Mesendoderm (in vitro differentiated cells): ENCODE data around the gene EXD3.

Source experiments
- DNase-seq: peaks from one replicate; pipeline ENCODE4 v3.0.0; 2013
- H2AK5ac ChIP-seq: 2 replicates; pipeline ENCODE4 v1.6.1; 2013; ENCODE audit warnings: low read length, inconsistent platforms
- H2BK120ac ChIP-seq: 2 replicates; pipeline ENCODE4 v1.6.1; 2013; ENCODE audit warnings: low read depth, mild to moderate bottlenecking, low read length, moderate library complexity, mixed read lengths
- H2BK15ac ChIP-seq: replicated peaks from 2 replicates; pipeline ENCODE4 v1.6.1; 2013; ENCODE audit warnings: low read depth, mild to moderate bottlenecking, moderate library complexity
- H2BK5ac ChIP-seq: 2 replicates; pipeline ENCODE4 v1.6.1; 2013; ENCODE audit warnings: low read length, inconsistent platforms
- H3K18ac ChIP-seq: 2 replicates; pipeline ENCODE4 v1.6.1; 2013; ENCODE audit warnings: mild to moderate bottlenecking, low read length, mixed read lengths
- H3K23ac ChIP-seq: one replicate; pipeline ENCODE4 v1.6.1; 2013; ENCODE audit warnings: low read length
- H3K27ac ChIP-seq: 2 replicates; pipeline ENCODE4 v1.5.1; 2013; ENCODE audit warnings: low read depth, mild to moderate bottlenecking, inconsistent platforms, low read length, moderate library complexity
- H3K27me3 ChIP-seq: 2 replicates; pipeline ENCODE4 v1.6.1; 2013; ENCODE audit warnings: low read length, control low read depth, mild to moderate bottlenecking, inconsistent platforms; ENCODE audit not compliant: insufficient read depth, poor library complexity
- H3K36me3 ChIP-seq: 2 replicates; pipeline ENCODE4 v1.6.1; 2013; ENCODE audit warnings: low read length, inconsistent platforms; ENCODE audit not compliant: control insufficient read depth, insufficient read depth
- H3K4ac ChIP-seq: one replicate; pipeline ENCODE4 v1.6.1; 2013; ENCODE audit warnings: low read depth, mild to moderate bottlenecking, low read length, moderate library complexity
- H3K4me1 ChIP-seq: 2 replicates; pipeline ENCODE4 v1.6.1; 2013; ENCODE audit warnings: low read depth, low read length, inconsistent platforms; ENCODE audit not compliant: control insufficient read depth
- H3K4me2 ChIP-seq: 2 replicates; pipeline ENCODE4 v1.6.1; 2013; ENCODE audit warnings: low read length
- H3K4me3 ChIP-seq: 2 replicates; pipeline ENCODE4 v1.5.1; 2013; ENCODE audit warnings: mild to moderate bottlenecking, low read length
- H3K56ac ChIP-seq: one replicate; pipeline ENCODE4 v1.6.1; 2013; ENCODE audit warnings: low read length
- H3K79me1 ChIP-seq: 2 replicates; pipeline ENCODE4 v1.6.1; 2013; ENCODE audit warnings: low read length, inconsistent platforms
- H3K79me2 ChIP-seq: 2 replicates; pipeline ENCODE4 v1.6.1; 2013; ENCODE audit warnings: mild to moderate bottlenecking, low read length; ENCODE audit not compliant: control insufficient read depth, insufficient read depth
- H3K9ac ChIP-seq: 2 replicates; pipeline ENCODE4 v1.6.1; 2013; ENCODE audit warnings: low read length, inconsistent platforms
- H4K5ac ChIP-seq: one replicate; pipeline ENCODE4 v1.6.1; 2013; ENCODE audit warnings: low read length
- H4K8ac ChIP-seq: one replicate; pipeline ENCODE4 v1.6.1; 2013; ENCODE audit warnings: low read depth, mild to moderate bottlenecking, control low read depth, low read length, moderate library complexity
- WGBS: extraction: QIAGEN DNeasy Blood & Tissue Kit; methylation state at CpG from one replicate; pipeline ENCODE4 v1.1.7; 2013; ENCODE audit warnings: low lambda C conversion rate, missing lambda C conversion rate; ENCODE audit not compliant: insufficient coverage; ENCODE audit errors: extremely low coverage; 5-methylcytosine and 5-hydroxymethylcytosine counted together

Gene EXD3

DNA sequence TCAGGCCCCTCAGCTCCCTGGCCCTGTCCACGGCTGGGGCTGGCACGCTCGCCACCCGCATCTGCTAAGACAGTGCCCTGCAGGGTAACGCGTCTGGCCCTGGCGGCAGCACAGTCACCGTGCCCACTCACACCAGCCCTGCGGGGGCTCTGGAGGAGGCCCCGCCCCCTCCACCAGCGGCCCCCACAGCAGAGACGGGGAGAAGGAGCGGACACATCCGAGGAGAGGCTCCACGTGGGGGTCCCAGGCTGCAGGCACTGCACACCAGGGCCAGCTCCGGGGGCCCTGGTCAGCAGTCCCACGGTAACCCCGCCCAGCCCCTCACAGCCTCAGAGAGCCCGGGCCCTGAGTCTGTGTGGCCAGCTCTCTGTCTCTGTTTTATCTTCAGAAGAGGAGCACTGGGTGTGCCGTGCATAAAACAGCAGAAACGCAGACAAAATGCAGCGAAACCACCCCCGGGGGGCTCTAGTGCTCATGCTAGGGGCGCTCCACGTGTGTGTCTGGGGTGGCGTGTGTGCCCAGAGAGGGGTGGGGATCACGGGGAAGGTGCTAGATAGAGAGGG, 73.4 kb downstream of the EXD3 start:
- no peaks in the 10 kb centered on the region for H3K4me1 ChIP-seq

GRCh38 chr9:137348769-137349470, 74.0 kb downstream of the EXD3 start:
- Histone ChIP-seq H3K4me2 (no peak overlapping the region), H3K79me1 (no peaks in the 10 kb centered on the region), H3K27ac (no peak overlapping the region), H3K18ac (no peak overlapping the region), H3K4me1 (no peaks in the 10 kb centered on the region), H3K79me2 (no peaks in the 10 kb centered on the region), H3K27me3 (no peaks in the 10 kb centered on the region), H3K4ac (no peak overlapping the region), H3K36me3 (no peaks in the 10 kb centered on the region), H3K9ac (no peak overlapping the region), H2AK5ac (no peak overlapping the region), H2BK120ac (no peak overlapping the region), H4K5ac (no peak overlapping the region), H3K23ac (no peak overlapping the region), H2BK15ac (no peak overlapping the region), H3K56ac (no peak overlapping the region), H3K4me3 (no peak overlapping the region), H2BK5ac (no peak overlapping the region), H4K8ac (no peak overlapping the region)
- DNase-seq = no peak
- no CpG with 5 or more reads among the region's 31 CpGs for WGBS

More for the DNA sequence above, 73.4 kb downstream of the EXD3 start:
- Histone ChIP-seq H2BK15ac (no peak overlapping the region), H3K79me2 (no peaks in the 10 kb centered on the region), H4K5ac (no peak overlapping the region), H3K23ac (no peak overlapping the region), H2BK5ac (no peak overlapping the region), H2AK5ac (no peak overlapping the region), H3K18ac (no peak overlapping the region), H3K79me1 (no peaks in the 10 kb centered on the region), H3K56ac (no peak overlapping the region), H3K27ac (no peak overlapping the region), H3K4me3 (no peak overlapping the region), H3K9ac (no peak overlapping the region), H4K8ac (no peak overlapping the region), H3K4ac (no peak overlapping the region), H3K4me2 (no peak overlapping the region), H3K36me3 (no peaks in the 10 kb centered on the region), H2BK120ac (no peak overlapping the region), H3K27me3 (no peaks in the 10 kb centered on the region)
- no CpG with 5 or more reads among the region's 27 CpGs for WGBS
- no peak for DNase-seq

DNA sequence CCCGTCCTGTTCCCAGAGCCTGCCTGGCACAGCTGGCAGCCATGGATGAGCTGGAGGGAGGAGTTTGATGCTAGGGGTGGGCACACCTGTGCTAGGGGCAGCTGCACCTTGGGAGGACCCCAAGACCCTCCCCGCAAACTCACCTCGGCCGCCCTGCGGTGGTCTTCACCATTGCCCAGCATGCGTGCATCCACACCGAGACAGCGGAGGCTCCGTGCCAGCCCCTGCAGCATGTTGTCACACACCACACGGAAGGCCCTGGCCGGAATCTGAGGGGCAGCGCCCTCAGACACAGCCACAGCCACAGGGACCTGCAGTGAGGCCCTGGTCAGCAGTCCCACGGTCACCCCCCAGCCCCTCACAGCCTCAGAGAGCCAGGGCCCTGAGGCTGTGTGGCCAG, 75.0 kb downstream of the EXD3 start:
- no peak overlapping the region for H2AK5ac ChIP-seq
- no peak overlapping the region for H2BK15ac ChIP-seq
- H3K23ac ChIP-seq = no peak overlapping the region
- no peaks in the 10 kb centered on the region for H3K36me3 ChIP-seq
- no peak overlapping the region for H3K18ac ChIP-seq
- H3K56ac ChIP-seq = no peak overlapping the region
- no peaks in the 10 kb centered on the region for H3K27me3 ChIP-seq
- H3K27ac ChIP-seq = no peak overlapping the region
- H3K4me1 ChIP-seq = no peaks in the 10 kb centered on the region
- no peaks in the 10 kb centered on the region for H3K79me1 ChIP-seq
- no peak overlapping the region for H3K4ac ChIP-seq
- no peak overlapping the region for H2BK5ac ChIP-seq
- no peak for DNase-seq
- no peak overlapping the region for H3K4me2 ChIP-seq
- H3K9ac ChIP-seq = no peak overlapping the region
- H4K8ac ChIP-seq = no peak overlapping the region
- no CpG with 5 or more reads among the region's 13 CpGs for WGBS
- no peaks in the 10 kb centered on the region for H3K79me2 ChIP-seq
- H3K4me3 ChIP-seq = no peak overlapping the region
- H2BK120ac ChIP-seq = no peak overlapping the region
- no peak overlapping the region for H4K5ac ChIP-seq

- DNase-seq = no peak
- H4K8ac ChIP-seq = no peak overlapping the region
These were observed 80.5 kb downstream of the EXD3 start for GRCh38 chr9:137342482-137342881.

DNA sequence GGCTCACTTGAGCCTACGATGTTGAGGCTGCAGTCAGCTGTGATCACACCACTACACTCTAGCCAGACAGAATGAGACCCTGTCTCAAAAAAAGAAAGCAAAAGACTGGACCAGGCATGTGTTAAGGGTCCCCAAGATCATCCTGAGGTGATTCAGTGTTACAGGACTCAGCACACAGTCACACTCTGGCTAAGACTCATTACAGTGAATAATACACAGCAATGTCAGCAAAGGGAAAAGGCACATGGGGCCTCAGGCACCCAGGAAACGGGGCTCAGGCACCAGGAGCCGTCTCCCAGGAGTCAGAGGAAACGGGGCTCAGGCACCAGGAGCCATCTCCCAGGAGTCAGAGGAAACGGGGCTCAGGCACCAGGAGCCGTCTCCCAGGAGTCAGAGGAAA, 81.7 kb downstream of the EXD3 start:
- Histone ChIP-seq H3K23ac (no peak overlapping the region), H2BK15ac (no peak overlapping the region), H4K8ac (no peak overlapping the region), H3K56ac (no peak overlapping the region), H3K36me3 (no peaks in the 10 kb centered on the region), H3K79me1 (no peaks in the 10 kb centered on the region), H3K4me1 (no peaks in the 10 kb centered on the region), H3K27ac (no peak overlapping the region), H3K18ac (no peak overlapping the region), H3K4me3 (no peak overlapping the region), H3K27me3 (no peaks in the 10 kb centered on the region), H3K4me2 (no peak overlapping the region), H3K9ac (no peak overlapping the region), H2BK5ac (no peak overlapping the region), H4K5ac (no peak overlapping the region), H2BK120ac (no peak overlapping the region), H2AK5ac (no peak overlapping the region), H3K4ac (no peak overlapping the region), H3K79me2 (no peaks in the 10 kb centered on the region)
- WGBS = no CpG with 5 or more reads among the region's 6 CpGs
- DNase-seq = no peak

More at GRCh38 chr9:137342482-137342881, 80.5 kb downstream of the EXD3 start:
- Histone ChIP-seq H3K23ac (no peak overlapping the region), H2BK120ac (no peak overlapping the region), H3K4me3 (no peak overlapping the region), H3K27ac (no peak overlapping the region), H3K4me1 (no peaks in the 10 kb centered on the region), H2BK5ac (no peak overlapping the region), H3K4me2 (no peak overlapping the region), H3K18ac (no peak overlapping the region), H4K5ac (no peak overlapping the region), H3K56ac (no peak overlapping the region), H3K27me3 (no peaks in the 10 kb centered on the region), H3K79me1 (no peaks in the 10 kb centered on the region), H2AK5ac (no peak overlapping the region), H3K4ac (no peak overlapping the region), H3K79me2 (no peaks in the 10 kb centered on the region), H3K9ac (no peak overlapping the region), H2BK15ac (no peak overlapping the region), H3K36me3 (no peaks in the 10 kb centered on the region)
- no CpG with 5 or more reads among the region's 7 CpGs for WGBS
